Lower leg skin (tissue), 3 donors: Measurements from ENCODE around the gene FBXL13.

Experiments
- CTCF ChIP-seq, 3 donors: fragments of 450-650 bp; IDR thresholded peaks; one replicate each; pipeline ENCODE4 v1.5.1; 2016; ENCODE audit warnings: antibody characterized with exemption in 3 of 3, mild to moderate bottlenecking in 3 of 3, moderate library complexity in 2 of 3
- POLR2A ChIP-seq, 2 donors: fragments of 450-650 bp; IDR thresholded peaks; one replicate each; pipeline ENCODE4 v1.6.1; 2016 to 2017; ENCODE audit warnings: antibody characterized with exemption in 2 of 2, mild to moderate bottlenecking in 1 of 2, moderate library complexity in 1 of 2

- TF ChIP-seq POLR2A (IDR thresholded peaks at IDR 0.05) (no peak), CTCF (IDR thresholded peaks at IDR 0.05) (no peak)
Measured at GRCh38 chr7:102914585-102914984, 160.0 kb downstream of the FBXL13 start.
